H1 (cell line): Measurements from ENCODE around the gene TNFRSF14. TPM values are rescaled to one million over a fixed set of nuclear protein-coding genes. Genes with fewer than 3 reads are reported as not detected.

ENCODE experiments used
- CTCF ChIA-PET: fragments of 300-600 bp; sonication (Branson Sonifier 250); formaldehyde crosslinking; loops from one replicate; lab custom pipeline; 2021; ENCODE audit not compliant: partially characterized antibody; lab: Charles Lee
- POLR2A ChIA-PET: fragments of 300-600 bp; sonication (Branson Sonifier 250); formaldehyde crosslinking; loops from one replicate; lab custom pipeline; 2021; ENCODE audit warnings: inconsistent platforms; ENCODE audit not compliant: partially characterized antibody; lab: Charles Lee
- DNase-seq, 2 experiments: peaks; one replicate each; pipeline versions ENCODE4 v3.0.0 to v3.0.0-alpha.2; 2010 to 2022; ENCODE audit warnings: low spot score in 2 of 2, low read depth in 1 of 2, mixed read lengths in 1 of 2
- FAIRE-seq: peaks from 2 replicates; lab custom pipeline; 2011; peaks lifted over from hg19 to GRCh38; lab: Jason Lieb, UNC
- H2AFZ ChIP-seq: 2 replicates; pipeline ENCODE4 v1.8.1; 2012; ENCODE audit warnings: low read length, inconsistent platforms
- H2AK5ac ChIP-seq: 2 replicates; pipeline ENCODE4 v1.6.1; 2013; ENCODE audit warnings: low read depth, low read length
- H2BK120ac ChIP-seq: replicated peaks from 2 replicates; pipeline ENCODE3; 2013; ENCODE audit warnings: low read depth, low read length, inconsistent platforms
- H2BK12ac ChIP-seq: 2 replicates; pipeline ENCODE4 v1.6.1; 2013; ENCODE audit warnings: low read depth, low read length
- H2BK15ac ChIP-seq: 2 replicates; pipeline ENCODE4 v1.6.1; 2013; ENCODE audit warnings: low read length
- H2BK20ac ChIP-seq: 2 replicates; pipeline ENCODE4 v1.6.1; 2013; ENCODE audit warnings: low read length
- H2BK5ac ChIP-seq: 2 replicates; pipeline ENCODE4 v1.6.1; 2013; ENCODE audit warnings: low read depth, low read length
- H3K14ac ChIP-seq: 2 replicates; pipeline ENCODE4 v1.6.1; 2013; ENCODE audit warnings: inconsistent platforms; ENCODE audit not compliant: insufficient read length
- H3K18ac ChIP-seq: 2 replicates; pipeline ENCODE4 v1.6.1; 2013; ENCODE audit warnings: low read length; ENCODE audit errors: extremely low read depth
- H3K23ac ChIP-seq: 2 replicates; pipeline ENCODE4 v1.6.1; 2013; ENCODE audit warnings: inconsistent platforms; ENCODE audit not compliant: insufficient read length
- H3K23me2 ChIP-seq: 2 replicates; pipeline ENCODE4 v1.6.1; 2013; ENCODE audit warnings: low read depth, low read length
- H3K27ac ChIP-seq: 2 replicates; pipeline ENCODE4 v1.6.1; 2011; ENCODE audit warnings: low read depth, low read length, inconsistent platforms
- H3K27me3 ChIP-seq, 4 experiments: replicated peaks in 1 of 4; 1 replicate in 1 of 4; 2 replicates in 3 of 4; pipeline versions ENCODE4 v1.6.1 to v1.8.1; 2011 to 2013; ENCODE audit warnings: low read length in 3 of 4, mild to moderate bottlenecking in 3 of 4, inconsistent platforms in 2 of 4, mixed read lengths in 2 of 4, moderate library complexity in 1 of 4; ENCODE audit not compliant: control insufficient read depth in 3 of 4, insufficient read depth in 3 of 4; ENCODE audit errors: extremely low read depth in 1 of 4
- H3K36me3 ChIP-seq, 4 experiments: 2 replicates each; pipeline versions ENCODE4 v1.6.1 to v1.8.1; 2011 to 2013; ENCODE audit warnings: mild to moderate bottlenecking in 4 of 4, low read length in 3 of 4, moderate library complexity in 2 of 4, control low read depth in 1 of 4, inconsistent platforms in 1 of 4; ENCODE audit not compliant: insufficient read depth in 4 of 4, control insufficient read depth in 2 of 4
- H3K4ac ChIP-seq: replicated peaks from 2 replicates; pipeline ENCODE3; 2013; ENCODE audit warnings: low read length, low read depth, mixed read lengths, inconsistent platforms; ENCODE audit not compliant: insufficient read length
- H3K4me1 ChIP-seq, 4 experiments: replicated peaks in 1 of 4; 1 replicate in 1 of 4; 2 replicates in 3 of 4; pipeline versions ENCODE4 v1.6.1 to v1.8.1; 2011 to 2013; ENCODE audit warnings: low read length in 3 of 4, inconsistent platforms in 2 of 4, mixed read lengths in 1 of 4; ENCODE audit not compliant: insufficient read depth in 4 of 4, control insufficient read depth in 3 of 4
- H3K4me2 ChIP-seq, 2 experiments: 2 replicates each; pipeline versions ENCODE4 v1.6.1 to v1.8.1; 2011 to 2013; ENCODE audit warnings: low read depth in 2 of 2, low read length in 2 of 2, control low read depth in 1 of 2, inconsistent platforms in 1 of 2, mild to moderate bottlenecking in 1 of 2; ENCODE audit not compliant: insufficient read depth in 1 of 2
- H3K4me3 ChIP-seq, 4 experiments: fragments of 200-600, 300-600 bp in 1 of 4; sonication (generic), shearing (Covaris generic), sonication (Bioruptor Twin) in 1 of 4; 2 replicates each; pipeline versions ENCODE4 v1.5.1 to v1.8.1; 2011 to 2016; ENCODE audit warnings: low read length in 4 of 4, low read depth in 3 of 4, control low read depth in 2 of 4, inconsistent platforms in 2 of 4, mild to moderate bottlenecking in 2 of 4, mixed read lengths in 1 of 4, moderate library complexity in 1 of 4; ENCODE audit not compliant: insufficient read depth in 2 of 4; ENCODE audit errors: extremely low read depth in 1 of 4
- H3K56ac ChIP-seq: replicated peaks from 2 replicates; pipeline ENCODE3; 2013; ENCODE audit warnings: low read depth, mild to moderate bottlenecking, mixed read lengths, low read length, inconsistent platforms; ENCODE audit not compliant: insufficient read length
- H3K79me1 ChIP-seq: 2 replicates; pipeline ENCODE4 v1.6.1; 2013; ENCODE audit warnings: low read depth, low read length, control low read depth
- H3K79me2 ChIP-seq, 2 experiments: 2 replicates each; pipeline versions ENCODE4 v1.6.1 to v1.8.1; 2012 to 2013; ENCODE audit warnings: low read length in 2 of 2, mild to moderate bottlenecking in 2 of 2, inconsistent platforms in 1 of 2; ENCODE audit not compliant: insufficient read depth in 2 of 2, control insufficient read depth in 1 of 2
- H3K9ac ChIP-seq, 4 experiments: replicated peaks in 1 of 4; 1 replicate in 1 of 4; 2 replicates in 3 of 4; pipeline versions ENCODE4 v1.6.1 to v1.8.1; 2011 to 2013; ENCODE audit warnings: low read depth in 3 of 4, low read length in 3 of 4, control low read depth in 2 of 4, mild to moderate bottlenecking in 2 of 4, moderate library complexity in 2 of 4, inconsistent platforms in 1 of 4; ENCODE audit errors: extremely low read depth in 1 of 4
- H3K9me3 ChIP-seq, 2 experiments: 2 replicates each; pipeline versions ENCODE4 v1.6.1 to v1.8.1; 2012 to 2013; ENCODE audit warnings: mild to moderate bottlenecking in 2 of 2, moderate library complexity in 2 of 2, control low read depth in 1 of 2, inconsistent platforms in 1 of 2, low read depth in 1 of 2, low read length in 1 of 2, mixed read lengths in 1 of 2; ENCODE audit not compliant: insufficient read depth in 2 of 2
- H4K20me1 ChIP-seq, 2 experiments: replicated peaks in 1 of 2; 2 replicates each; pipeline versions ENCODE3 to v1.8.1; 2011 to 2013; ENCODE audit warnings: inconsistent platforms in 2 of 2, low read length in 2 of 2, mild to moderate bottlenecking in 1 of 2; ENCODE audit not compliant: insufficient read depth in 2 of 2, control insufficient read depth in 1 of 2
- H4K5ac ChIP-seq: 2 replicates; pipeline ENCODE4 v1.6.1; 2013; ENCODE audit warnings: low read length, low read depth, mixed read lengths, inconsistent platforms; ENCODE audit not compliant: insufficient read length
- H4K8ac ChIP-seq: 2 replicates; pipeline ENCODE4 v1.8.0; 2013; ENCODE audit warnings: mild to moderate bottlenecking, moderate library complexity, low read length, inconsistent platforms; ENCODE audit not compliant: insufficient read depth; ENCODE audit errors: extremely low read depth
- H4K91ac ChIP-seq: replicated peaks from 2 replicates; pipeline ENCODE3; 2013; ENCODE audit warnings: low read length, mixed read lengths, inconsistent platforms; ENCODE audit not compliant: insufficient read length
- CHD1 ChIP-seq: IDR thresholded peaks from 2 replicates; pipeline ENCODE4 v1.6.1; 2012; ENCODE audit warnings: low read depth, low read length, improper control_type of control experiment
- E2F6 ChIP-seq: IDR thresholded peaks from 2 replicates; pipeline ENCODE4 v1.6.1; 2012; ENCODE audit warnings: inconsistent platforms
- FOSL1 ChIP-seq: IDR thresholded peaks from 2 replicates; pipeline ENCODE4 v1.6.1; 2011; ENCODE audit warnings: mild to moderate bottlenecking, low read depth, low read length, moderate library complexity; ENCODE audit not compliant: insufficient read depth
- GTF2F1 ChIP-seq: IDR thresholded peaks from 2 replicates; pipeline ENCODE4 v1.6.1; 2012; ENCODE audit warnings: low read depth, low read length, improper control_type of control experiment, borderline replicate concordance
- JUN ChIP-seq: IDR thresholded peaks from 2 replicates; pipeline ENCODE4 v1.6.1; 2011; ENCODE audit warnings: low read depth, mild to moderate bottlenecking, improper control_type of control experiment, low read length
- RBBP5 ChIP-seq: IDR thresholded peaks from 2 replicates; pipeline ENCODE4 v1.7.1; 2012; ENCODE audit warnings: low read depth, mild to moderate bottlenecking, inconsistent platforms, low read length, moderate library complexity, borderline replicate concordance
- RFX5 ChIP-seq: IDR thresholded peaks from 2 replicates; pipeline ENCODE4 v1.6.1; 2011; ENCODE audit warnings: low read depth, low read length, improper control_type of control experiment, borderline replicate concordance
- SAP30 ChIP-seq: fragments of 300-600 bp; sonication (generic); IDR thresholded peaks from 2 replicates; pipeline ENCODE4 v1.7.1; 2012; ENCODE audit warnings: low read length, moderate library complexity, mild to moderate bottlenecking, inconsistent platforms; ENCODE audit not compliant: insufficient read depth, insufficient replicate concordance
- USF2 ChIP-seq: IDR thresholded peaks from 2 replicates; pipeline ENCODE4 v1.6.1; 2011; ENCODE audit warnings: low read length, improper control_type of control experiment
- ZNF274 ChIP-seq: IDR thresholded peaks from 2 replicates; pipeline ENCODE4 v1.7.0; 2012; ENCODE audit warnings: low read length, borderline replicate concordance; ENCODE audit errors: extremely low read depth
- WGBS, 2 experiments: shearing (Covaris generic) in 1 of 2; methylation state at CpG; one replicate each; pipeline versions ENCODE4 v1.1.6 to v1.1.7; 2013 to 2015; ENCODE audit warnings: low lambda C conversion rate in 2 of 2, mixed read lengths in 2 of 2, inconsistent platforms in 1 of 2, low coverage in 1 of 2, missing lambda C conversion rate in 1 of 2; ENCODE audit not compliant: insufficient replicate concordance in 2 of 2, insufficient coverage in 1 of 2, insufficient read length in 1 of 2; ENCODE audit errors: extremely low coverage in 1 of 2, missing lambda C conversion rate in 1 of 2; 5-methylcytosine and 5-hydroxymethylcytosine counted together
- polyA plus RNA-seq, 7 experiments: library from polyadenylated mRNA; depleted of rRNA in 3 of 7; stranded (reverse) in 5 of 7; unstranded in 2 of 7; fragments of >200 nt in 5 of 7; fragments of 200-250 nt in 2 of 7; gene quantifications; 1 replicate in 5 of 7; 2 replicates in 1 of 7; 4 replicates in 1 of 7; pipeline versions ENCODE4 v1.2.1 to v1.2.3, GENCODE V29; 2011 to 2013; ENCODE audit warnings: missing spikeins in 2 of 7, mixed read lengths in 2 of 7
- total RNA-seq: library from RNA; stranded (reverse); fragmentation: NEBNext Ultra II Directional; extraction: Animal tissue kit (Norgen Biotek cat#: 25700); gene quantifications from 2 replicates; pipeline ENCODE4 v1.2.1, GENCODE V29; 2021

The TNFRSF14 gene
- total and polyA plus RNA-seq, 2 of the 8 experiments (the other 6 are each of a cell fraction or from before 2014, with no cell fraction given), result 0.36 to 0.50 TPM

GRCh38 chr1:2584686-2585317 is 28.6 kb downstream of the TNFRSF14 start:
- POLR2A ChIA-PET, result interaction anchor here (1.0 to 1.5 kb wide), 8 partner anchors 13 to 81 kb away, joined by 3 to 9 read pairs (median 4); no protein-coding TSS in a partner anchor
- H3K14ac ChIP-seq, result no peak overlapping the region
- TF ChIP-seq RFX5, result no peak
- no peak for TF ChIP-seq GTF2F1
- no peak for TF ChIP-seq E2F6
- no peak for TF ChIP-seq ZNF274
- TF ChIP-seq USF2, result no peak
- no peak for TF ChIP-seq JUN
- no peak for TF ChIP-seq CHD1
- TF ChIP-seq FOSL1, result no peak
- TF ChIP-seq RBBP5, result no peak
- TF ChIP-seq SAP30, result no peak

More at GRCh38 chr1:2584686-2585317, 28.6 kb downstream of the TNFRSF14 start:
- no peak overlapping the region for H3K23ac ChIP-seq
- no peak overlapping the region for H2BK120ac ChIP-seq
- H2BK15ac ChIP-seq, result no peak overlapping the region
- H2BK12ac ChIP-seq, result no peak overlapping the region
- no peaks in the 10 kb centered on the region; the same call in 1 of the 2 replicates for H3K79me1 ChIP-seq
- no peak overlapping the region for H3K56ac ChIP-seq
- no peak overlapping the region for H4K5ac ChIP-seq
- 71% methylated on average over 12 of the region's 12 CpGs; no CpG with 5 or more reads in 1 of the 2 experiments for WGBS, 2 experiments
- H3K4me2 ChIP-seq, result peak overlapping the region; percentile 65 to 88
- H3K23me2 ChIP-seq, result peaks cover 12% of the 10 kb centered on the region
- no peak overlapping the region for H2BK20ac ChIP-seq
- DNase-seq (no peak), FAIRE-seq (no peak)
- H4K20me1 ChIP-seq, result peaks cover 2 to 3% of the 10 kb centered on the region in 2 experiments
- H3K4ac ChIP-seq, result no peak overlapping the region
- peaks cover 0 to 25% (median 9%) of the 10 kb centered on the region in 4 experiments; a peak in 4 of 7 replicates for H3K4me1 ChIP-seq
- 0 out of 8 replicates have a peak, but pooled peaks cover 0 to 4% (median 0%) of the 10 kb centered on the region in 4 experiments for H3K36me3 ChIP-seq
- no peak overlapping the region for H2AFZ ChIP-seq
- H3K27me3 ChIP-seq, result no peaks in the 10 kb centered on the region
- H3K9me3 ChIP-seq, result no peaks in the 10 kb centered on the region
- CTCF ChIA-PET, result interaction anchor here (0.7 to 4.5 kb wide), 6 partner anchors 13 to 1191 kb away, joined by 3 to 24 read pairs (median 3); partner anchors contain the start of gene TNFRSF14
- H2BK5ac ChIP-seq, result no peak overlapping the region
- no peaks in the 10 kb centered on the region for H3K79me2 ChIP-seq
- 0 out of 7 replicates have a peak overlapping the region, but pooled peaks of 1 of the 4 experiments have one; percentile 15 for H3K9ac ChIP-seq
- no peak overlapping the region for H3K27ac ChIP-seq
- H3K18ac ChIP-seq, result no peak overlapping the region
- no peak overlapping the region for H4K8ac ChIP-seq
- H3K4me3 ChIP-seq, result peak overlapping the region in 2 of 4 experiments; percentile 78 to 88; a peak in 2 of 8 replicates
- no peak overlapping the region for H4K91ac ChIP-seq
- H2AK5ac ChIP-seq, result no peak overlapping the region
